Mesothelial cell of epicardium (in vitro differentiated cells): ENCODE results near the gene TMEM139. TPM values are rescaled to one million over a fixed set of nuclear protein-coding genes. Genes with fewer than 3 reads are reported as not detected.
A peak's percentile ranks its signal among the peaks of the same experiment; 100 is the strongest.
"Not testable (repeated sequence)": the region's sequence is repeated elsewhere in the genome, so short reads cannot be mapped to it uniquely, and the experiment has no call there.

Experiments
- DNase-seq, 2 experiments: peaks; one replicate each; pipeline ENCODE4 v3.0.0; 2021; ENCODE audit warnings: low spot score in 2 of 2; ENCODE audit not compliant: unreplicated experiment in 2 of 2
- H3K27ac Mint-ChIP-seq: 2 replicates; pipeline ENCODE4 v1.8.0; 2021; ENCODE audit warnings: mixed read lengths
- H3K27me3 Mint-ChIP-seq: 2 replicates; pipeline ENCODE4 v1.8.0; 2021; ENCODE audit warnings: low read depth, mixed read lengths
- H3K36me3 Mint-ChIP-seq: 2 replicates; pipeline ENCODE4 v1.8.0; 2021; ENCODE audit warnings: mixed read lengths
- H3K4me1 Mint-ChIP-seq: 2 replicates; pipeline ENCODE4 v1.8.0; 2021; ENCODE audit warnings: mixed read lengths
- H3K4me3 Mint-ChIP-seq: 2 replicates; pipeline ENCODE4 v1.8.0; 2021; ENCODE audit warnings: mild to moderate bottlenecking, moderate library complexity, mixed read lengths
- H3K9me3 Mint-ChIP-seq: 2 replicates; pipeline ENCODE4 v1.8.0; 2021; ENCODE audit warnings: mixed read lengths
- total RNA-seq: library from RNA; stranded (reverse); gene quantifications from 3 replicates; pipeline ENCODE4 v1.2.1, GENCODE V29; 2021
- TF ChIP-seq, protein P1 (sequence below): fragments of 200-600 bp; sonication (generic); IDR thresholded peaks from one replicate; pipeline ENCODE4 v1.5.0; 2021; ENCODE audit warnings: antibody characterized with exemption; ENCODE audit not compliant: unreplicated experiment

Gene TMEM139
- total RNA-seq, 1 donor from 2014 or later = 7.9 TPM

DNA sequence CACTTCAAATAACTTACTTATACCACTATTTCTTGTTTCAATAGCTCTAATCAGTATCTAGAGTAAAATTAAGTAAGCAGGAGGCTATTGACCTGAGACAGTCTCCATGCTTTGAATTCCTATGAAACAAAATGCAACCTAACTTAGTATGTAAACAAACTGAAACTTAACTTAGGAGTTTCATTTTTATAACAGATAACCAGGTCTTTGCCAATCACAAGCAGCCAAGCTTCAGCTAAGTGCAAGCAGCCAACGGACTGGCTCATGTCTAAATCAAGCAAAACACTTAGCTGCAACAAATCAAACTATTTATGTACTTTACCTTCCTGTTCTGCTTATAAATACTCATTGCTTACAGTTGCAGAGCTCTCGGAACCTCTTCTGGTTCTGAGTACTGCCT is 25.9 kb upstream of the TMEM139 start:
- H3K9me3 Mint-ChIP-seq = peaks cover 6% of the 10 kb centered on the region
- H3K27ac Mint-ChIP-seq = no peak overlapping the region
- H3K36me3 Mint-ChIP-seq = no peaks in the 10 kb centered on the region
- H3K4me3 Mint-ChIP-seq = no peak overlapping the region
- no peaks in the 10 kb centered on the region for H3K27me3 Mint-ChIP-seq
- TF ChIP-seq, protein P1, sequence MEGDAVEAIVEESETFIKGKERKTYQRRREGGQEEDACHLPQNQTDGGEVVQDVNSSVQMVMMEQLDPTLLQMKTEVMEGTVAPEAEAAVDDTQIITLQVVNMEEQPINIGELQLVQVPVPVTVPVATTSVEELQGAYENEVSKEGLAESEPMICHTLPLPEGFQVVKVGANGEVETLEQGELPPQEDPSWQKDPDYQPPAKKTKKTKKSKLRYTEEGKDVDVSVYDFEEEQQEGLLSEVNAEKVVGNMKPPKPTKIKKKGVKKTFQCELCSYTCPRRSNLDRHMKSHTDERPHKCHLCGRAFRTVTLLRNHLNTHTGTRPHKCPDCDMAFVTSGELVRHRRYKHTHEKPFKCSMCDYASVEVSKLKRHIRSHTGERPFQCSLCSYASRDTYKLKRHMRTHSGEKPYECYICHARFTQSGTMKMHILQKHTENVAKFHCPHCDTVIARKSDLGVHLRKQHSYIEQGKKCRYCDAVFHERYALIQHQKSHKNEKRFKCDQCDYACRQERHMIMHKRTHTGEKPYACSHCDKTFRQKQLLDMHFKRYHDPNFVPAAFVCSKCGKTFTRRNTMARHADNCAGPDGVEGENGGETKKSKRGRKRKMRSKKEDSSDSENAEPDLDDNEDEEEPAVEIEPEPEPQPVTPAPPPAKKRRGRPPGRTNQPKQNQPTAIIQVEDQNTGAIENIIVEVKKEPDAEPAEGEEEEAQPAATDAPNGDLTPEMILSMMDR = no peak
- peaks cover 6% of the 10 kb centered on the region for H3K4me1 Mint-ChIP-seq
- no peak for DNase-seq

DNA sequence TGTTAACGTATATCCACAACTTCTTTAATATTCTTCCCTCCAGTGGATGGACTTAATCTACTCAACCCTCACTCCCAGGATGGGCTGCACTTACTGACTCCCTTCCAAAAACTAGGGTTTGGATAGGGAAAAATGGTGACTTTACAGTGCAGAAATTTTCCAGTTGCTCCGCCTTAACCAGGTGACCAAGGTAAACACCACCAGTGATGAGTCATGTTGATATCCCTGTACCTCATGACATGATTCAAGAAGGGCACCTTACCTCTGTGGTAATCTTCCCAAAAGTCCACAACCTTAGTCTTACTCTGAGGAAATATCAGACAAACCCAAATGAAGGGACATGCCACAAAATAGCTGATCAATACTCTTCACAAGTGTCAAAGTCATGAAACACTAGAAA is 25.0 kb upstream of the TMEM139 start:
- Mint-ChIP-seq H3K4me1 (peaks cover 13% of the 10 kb centered on the region), H3K27me3 (no peaks in the 10 kb centered on the region), H3K9me3 (no peaks in the 10 kb centered on the region), H3K4me3 (no peak overlapping the region), H3K27ac (no peak overlapping the region), H3K36me3 (no peaks in the 10 kb centered on the region)
- DNase-seq = no peak
- TF ChIP-seq, protein P1 = no peak

DNA sequence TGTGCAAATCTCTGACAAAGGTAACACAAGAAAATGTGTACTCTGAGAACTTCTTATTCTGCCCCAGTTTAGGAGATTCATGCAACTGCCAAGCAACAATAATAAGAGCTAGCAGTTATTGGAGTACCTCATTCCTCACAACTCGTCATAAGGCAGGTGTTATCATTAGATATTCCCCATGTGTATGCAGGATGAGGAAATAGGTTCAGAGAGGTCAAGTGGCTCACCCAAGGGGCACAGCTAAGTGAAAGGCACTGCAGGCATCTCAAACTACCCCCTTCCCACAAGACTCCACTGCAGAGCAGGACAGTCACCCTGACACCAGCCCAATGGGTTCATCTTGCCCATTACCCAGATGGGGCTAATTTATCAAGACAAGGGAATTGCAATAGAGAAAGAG is 22.9 kb upstream of the TMEM139 start:
- no peak for DNase-seq
- Mint-ChIP-seq H3K27me3 (no peaks in the 10 kb centered on the region), H3K27ac (no peak overlapping the region), H3K4me1 (peaks cover 13% of the 10 kb centered on the region), H3K4me3 (peak overlapping the region; percentile 93), H3K9me3 (no peaks in the 10 kb centered on the region), H3K36me3 (no peaks in the 10 kb centered on the region)
- TF ChIP-seq, protein P1 = no peak

DNA sequence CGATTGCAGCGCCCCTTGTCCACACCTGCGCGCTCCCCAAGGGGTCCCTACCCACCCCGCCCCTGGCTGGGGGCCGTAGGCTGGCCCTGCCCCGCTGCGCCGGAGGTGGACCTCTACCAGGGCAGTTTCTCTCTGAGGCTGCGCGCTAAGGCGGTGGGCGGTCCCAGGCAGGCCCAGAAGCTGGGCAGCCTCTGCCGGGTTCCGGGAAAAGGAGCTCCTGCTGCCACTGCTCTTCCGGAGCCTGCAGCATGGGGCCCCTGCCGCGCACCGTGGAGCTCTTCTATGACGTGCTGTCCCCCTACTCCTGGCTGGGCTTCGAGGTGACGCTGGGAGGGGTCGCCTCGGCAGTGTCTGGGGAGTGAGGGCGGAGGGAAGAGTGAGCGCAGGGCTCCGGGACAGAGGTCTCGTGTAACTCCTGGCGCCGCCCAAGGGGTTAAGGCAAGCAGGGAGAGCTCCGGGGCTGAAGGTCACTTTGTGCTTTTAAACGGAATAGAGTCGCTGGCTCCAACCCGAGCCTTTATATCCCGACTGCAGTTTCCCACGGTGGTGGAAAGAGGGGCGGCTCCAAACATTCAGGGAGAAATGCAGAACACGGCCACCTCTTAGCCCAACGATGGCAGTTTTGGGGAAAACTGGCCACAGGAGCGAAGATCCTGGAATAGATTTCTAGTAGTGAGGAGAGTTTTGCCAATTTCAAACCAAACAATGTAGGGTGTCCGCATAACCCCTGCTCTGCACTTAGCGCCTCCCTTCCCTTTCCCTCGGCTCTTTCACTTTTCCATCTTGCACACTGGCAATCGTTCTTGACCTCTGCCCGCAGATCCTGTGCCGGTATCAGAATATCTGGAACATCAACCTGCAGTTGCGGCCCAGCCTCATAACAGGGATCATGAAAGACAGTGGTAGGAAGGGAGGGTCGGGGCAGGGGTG is 21.2 kb upstream of the TMEM139 start, which contains the start of gene GSTK1:
Gene GSTK1, plus strand, starts transcription at position 176 of the 930 bp plus-strand sequence. Its CDS starts 73 bp downstream, at position 249.
- no peaks in the 10 kb centered on the region for H3K36me3 Mint-ChIP-seq
- TF ChIP-seq, protein P1 = no peak
- peak; percentile 44 to 76 for DNase-seq
- peaks cover 13% of the 10 kb centered on the region for H3K4me1 Mint-ChIP-seq
- H3K27me3 Mint-ChIP-seq = no peaks in the 10 kb centered on the region
- peak within 1 kb of the TSS; percentile 93 for H3K4me3 Mint-ChIP-seq
- H3K27ac Mint-ChIP-seq = peak within 1 kb of the TSS; percentile 86
- no peaks in the 10 kb centered on the region for H3K9me3 Mint-ChIP-seq

DNA sequence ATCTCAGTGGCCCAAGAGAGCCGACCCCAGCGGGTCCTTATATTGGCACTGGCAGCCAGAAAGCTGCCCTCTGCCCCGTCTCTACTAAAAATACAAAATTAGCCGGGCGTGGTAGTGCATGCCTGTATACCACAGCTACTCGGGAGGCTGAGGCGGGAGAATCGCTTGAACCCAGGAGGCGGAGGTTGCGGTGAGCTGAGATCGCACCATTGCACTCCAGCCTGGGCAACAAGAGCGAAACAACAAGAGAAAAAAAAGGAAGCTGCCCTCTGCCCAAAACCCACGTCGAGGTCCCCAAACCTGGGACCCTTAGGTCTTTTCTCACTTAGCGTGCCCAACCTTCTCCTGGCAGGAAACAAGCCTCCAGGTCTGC is 20.6 kb upstream of the TMEM139 start:
- H3K4me3 Mint-ChIP-seq = peak overlapping the region; percentile 93
- H3K27me3 Mint-ChIP-seq, H3K9me3 Mint-ChIP-seq, H3K27ac Mint-ChIP-seq, H3K36me3 Mint-ChIP-seq, DNase-seq: not testable (repeated sequence)
- peaks cover 13% of the 10 kb centered on the region for H3K4me1 Mint-ChIP-seq

DNA sequence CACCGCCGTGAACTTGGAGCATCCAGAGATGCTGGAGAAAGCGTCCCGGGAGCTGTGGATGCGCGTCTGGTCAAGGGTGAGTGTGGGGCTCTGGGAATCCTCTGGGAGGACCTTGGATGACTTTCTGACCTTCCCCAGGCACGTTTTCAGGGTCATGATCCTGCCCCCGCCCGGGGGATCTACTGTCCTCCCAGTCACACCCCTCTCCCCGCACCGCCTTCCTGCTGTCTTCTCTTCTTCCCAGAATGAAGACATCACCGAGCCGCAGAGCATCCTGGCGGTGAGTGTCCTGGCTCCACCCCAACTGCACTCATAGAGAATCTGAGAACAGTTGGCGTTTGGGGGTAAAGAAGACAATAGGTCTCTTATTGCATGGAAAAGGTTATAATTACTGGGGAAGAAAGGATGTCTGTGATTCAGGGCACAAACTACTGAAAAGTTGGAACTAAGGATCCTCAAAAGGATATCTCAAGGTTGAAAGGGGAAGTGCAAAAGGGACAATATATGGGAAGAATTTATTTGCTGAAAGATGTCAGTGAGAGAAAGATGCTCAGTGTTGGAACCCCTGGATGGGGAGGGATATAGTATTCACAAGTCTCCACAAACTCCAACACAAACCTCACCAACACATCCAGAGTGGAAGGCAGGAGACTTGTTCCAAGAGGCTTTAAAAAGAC is 19.6 kb upstream of the TMEM139 start:
- H3K36me3 Mint-ChIP-seq = peaks cover 6% of the 10 kb centered on the region
- peaks cover 13% of the 10 kb centered on the region for H3K4me1 Mint-ChIP-seq
- H3K27me3 Mint-ChIP-seq = no peaks in the 10 kb centered on the region
- peak overlapping the region; percentile 11 for H3K27ac Mint-ChIP-seq
- TF ChIP-seq, protein P1 = no peak
- no peak for DNase-seq
- peak overlapping the region; percentile 14 for H3K4me3 Mint-ChIP-seq
- no peaks in the 10 kb centered on the region for H3K9me3 Mint-ChIP-seq
